GM21529 (cell line): ENCODE data around the gene SETD7.

ENCODE experiments used
- ATAC-seq: cut with Tn5 transposase; IDR thresholded peaks from one replicate; pipeline ENCODE4 v1.9.1; 2021; ENCODE audit not compliant: unreplicated experiment

Gene SETD7

GRCh38 chr4:139575072-139575471 lies 19.1 kb upstream of the SETD7 start:
- ATAC-seq, result no peak

- no peak for ATAC-seq
Observed at GRCh38 chr4:139574641-139575040, 18.6 kb upstream of the SETD7 start.

- ATAC-seq, result no peak
Observed at GRCh38 chr4:139568206-139568955, 12.4 kb upstream of the SETD7 start.

- ATAC-seq, result no peak
Observed at GRCh38 chr4:139567159-139567870, 11.3 kb upstream of the SETD7 start.

GRCh38 chr4:139564502-139564901 lies 8.5 kb upstream of the SETD7 start:
- no peak for ATAC-seq

GRCh38 chr4:139563515-139563914 lies 7.5 kb upstream of the SETD7 start:
- no peak for ATAC-seq

GRCh38 chr4:139562839-139563238 lies 6.8 kb upstream of the SETD7 start:
- no peak for ATAC-seq

- no peak for ATAC-seq
Observed at GRCh38 chr4:139562067-139562684, 6.2 kb upstream of the SETD7 start.

GRCh38 chr4:139560406-139561104 lies 4.5 kb upstream of the SETD7 start:
- ATAC-seq, result no peak

- ATAC-seq, result no peak
Observed at GRCh38 chr4:139559687-139560086, 3.7 kb upstream of the SETD7 start.

- no peak for ATAC-seq
Observed at GRCh38 chr4:139559089-139559479, 3.1 kb upstream of the SETD7 start.

GRCh38 chr4:139558235-139559088 lies 2.4 kb upstream of the SETD7 start:
- ATAC-seq, result no peak

- ATAC-seq, result no peak
Observed at GRCh38 chr4:139557556-139558110, 1.6 kb upstream of the SETD7 start.

GRCh38 chr4:139556724-139557555 lies 921 bp upstream of the SETD7 start:
- ATAC-seq, result peak; percentile 30

- ATAC-seq, result peak; percentile 22
Observed at GRCh38 chr4:139555705-139556070, 331 bp downstream of the SETD7 start.

- peak; percentile 36 for ATAC-seq
Observed at GRCh38 chr4:139554893-139555704, 920 bp downstream of the SETD7 start.

- ATAC-seq, result no peak
Observed at GRCh38 chr4:139554642-139554892, 1.5 kb downstream of the SETD7 start.

GRCh38 chr4:139553751-139554641 lies 2.0 kb downstream of the SETD7 start:
- no peak for ATAC-seq
